ENCODE results near the gene FH. TPM values are rescaled to one million over a fixed set of nuclear protein-coding genes. Genes with fewer than 3 reads are reported as not detected.
A peak's percentile ranks its signal among the peaks of the same experiment; 100 is the strongest.

FH gene
- total RNA-seq, 3 donors from 2014 or later = 76.7 to 85.7 (median 78.3) TPM

- Mint-ChIP-seq H3K36me3 (ENCODE audit: insufficient read depth) (peaks cover 38% of the 10 kb centered on the region), H3K4me3 (no peak overlapping the region), H3K4me1 (ENCODE audit: low read depth) (no peaks in the 10 kb centered on the region), H3K9me3 (no peaks in the 10 kb centered on the region), H3K27me3 (ENCODE audit: low read depth) (no peaks in the 10 kb centered on the region)
- DNase-seq = no peak
- ATAC-seq = no peak
Measured at GRCh38 chr1:241495741-241496140, 23.8 kb downstream of the FH start.

GRCh38 chr1:241488739-241489138 is 30.8 kb downstream of the FH start:
- Mint-ChIP-seq H3K4me3 (no peak overlapping the region), H3K9me3 (no peaks in the 10 kb centered on the region), H3K27me3 (ENCODE audit: low read depth) (no peaks in the 10 kb centered on the region), H3K4me1 (ENCODE audit: low read depth) (peaks cover 2% of the 10 kb centered on the region), H3K36me3 (ENCODE audit: insufficient read depth) (peaks cover 2% of the 10 kb centered on the region)
- no peak for ATAC-seq
- no peak for DNase-seq

GRCh38 chr1:241485554-241485992 is 34.0 kb downstream of the FH start:
- H3K4me3 Mint-ChIP-seq = no peak overlapping the region
- peaks cover 1% of the 10 kb centered on the region for H3K27me3 Mint-ChIP-seq (ENCODE audit: low read depth)
- no peak for DNase-seq
- H3K36me3 Mint-ChIP-seq (ENCODE audit: insufficient read depth) = no peaks in the 10 kb centered on the region
- H3K9me3 Mint-ChIP-seq = no peaks in the 10 kb centered on the region
- H3K4me1 Mint-ChIP-seq (ENCODE audit: low read depth) = peaks cover 2% of the 10 kb centered on the region
- ATAC-seq = peak; percentile 23 to 25

- ATAC-seq (peak; percentile 53 to 59), DNase-seq (no peak)
- Mint-ChIP-seq H3K4me1 (ENCODE audit: low read depth) (peaks cover 2% of the 10 kb centered on the region), H3K9me3 (no peaks in the 10 kb centered on the region), H3K27me3 (ENCODE audit: low read depth) (peaks cover 1% of the 10 kb centered on the region), H3K36me3 (ENCODE audit: insufficient read depth) (no peaks in the 10 kb centered on the region), H3K4me3 (no peak overlapping the region)
Measured at GRCh38 chr1:241485145-241485544, 34.4 kb downstream of the FH start.

GRCh38 chr1:241482761-241483250 is 36.7 kb downstream of the FH start:
- no peak for DNase-seq
- Mint-ChIP-seq H3K4me1 (ENCODE audit: low read depth) (peaks cover 2% of the 10 kb centered on the region), H3K9me3 (no peaks in the 10 kb centered on the region), H3K27me3 (ENCODE audit: low read depth) (peaks cover 1% of the 10 kb centered on the region), H3K36me3 (ENCODE audit: insufficient read depth) (no peaks in the 10 kb centered on the region), H3K4me3 (no peak overlapping the region)
- peak in 1 of 2 donors; percentile 65 for ATAC-seq

GRCh38 chr1:241479294-241479693 is 40.3 kb downstream of the FH start:
- DNase-seq (no peak), ATAC-seq (no peak)
- Mint-ChIP-seq H3K36me3 (ENCODE audit: insufficient read depth) (no peaks in the 10 kb centered on the region), H3K9me3 (no peaks in the 10 kb centered on the region), H3K4me1 (ENCODE audit: low read depth) (no peaks in the 10 kb centered on the region), H3K4me3 (no peak overlapping the region), H3K27me3 (ENCODE audit: low read depth) (peaks cover 1% of the 10 kb centered on the region)

- Mint-ChIP-seq H3K9me3 (no peaks in the 10 kb centered on the region), H3K27me3 (ENCODE audit: low read depth) (no peaks in the 10 kb centered on the region), H3K4me1 (ENCODE audit: low read depth) (no peaks in the 10 kb centered on the region), H3K4me3 (no peak overlapping the region), H3K36me3 (ENCODE audit: insufficient read depth) (no peaks in the 10 kb centered on the region)
- ATAC-seq (peak; percentile 4 to 51), DNase-seq (no peak)
Measured at GRCh38 chr1:241475671-241476070, 43.9 kb downstream of the FH start.

GRCh38 chr1:241473026-241473425 is 46.5 kb downstream of the FH start:
- no peak for DNase-seq
- Mint-ChIP-seq H3K27me3 (ENCODE audit: low read depth) (no peaks in the 10 kb centered on the region), H3K4me3 (no peak overlapping the region), H3K9me3 (no peaks in the 10 kb centered on the region), H3K36me3 (ENCODE audit: insufficient read depth) (no peaks in the 10 kb centered on the region), H3K4me1 (ENCODE audit: low read depth) (no peaks in the 10 kb centered on the region)
- ATAC-seq = no peak

- no peaks in the 10 kb centered on the region for H3K9me3 Mint-ChIP-seq
- DNase-seq (no peak), ATAC-seq (no peak)
- H3K36me3 Mint-ChIP-seq (ENCODE audit: insufficient read depth) = no peaks in the 10 kb centered on the region
- no peaks in the 10 kb centered on the region for H3K4me1 Mint-ChIP-seq (ENCODE audit: low read depth)
- H3K4me3 Mint-ChIP-seq = no peak overlapping the region
- H3K27me3 Mint-ChIP-seq (ENCODE audit: low read depth) = no peaks in the 10 kb centered on the region
Measured at GRCh38 chr1:241470908-241471590, 48.5 kb downstream of the FH start.

- DNase-seq (no peak), ATAC-seq (no peak)
- Mint-ChIP-seq H3K9me3 (no peaks in the 10 kb centered on the region), H3K4me3 (no peak overlapping the region), H3K4me1 (ENCODE audit: low read depth) (no peaks in the 10 kb centered on the region), H3K36me3 (ENCODE audit: insufficient read depth) (no peaks in the 10 kb centered on the region), H3K27me3 (ENCODE audit: low read depth) (no peaks in the 10 kb centered on the region)
Measured at GRCh38 chr1:241470361-241470760, 49.2 kb downstream of the FH start.

GRCh38 chr1:241465673-241466072 is 53.9 kb downstream of the FH start:
- DNase-seq = no peak
- H3K36me3 Mint-ChIP-seq (ENCODE audit: insufficient read depth) = no peaks in the 10 kb centered on the region
- no peak overlapping the region for H3K4me3 Mint-ChIP-seq
- no peaks in the 10 kb centered on the region for H3K9me3 Mint-ChIP-seq
- no peaks in the 10 kb centered on the region for H3K4me1 Mint-ChIP-seq (ENCODE audit: low read depth)
- no peak for ATAC-seq
- H3K27me3 Mint-ChIP-seq (ENCODE audit: low read depth) = no peaks in the 10 kb centered on the region

- Mint-ChIP-seq H3K4me1 (ENCODE audit: low read depth) (no peaks in the 10 kb centered on the region), H3K9me3 (no peaks in the 10 kb centered on the region), H3K4me3 (no peak overlapping the region), H3K36me3 (ENCODE audit: insufficient read depth) (no peaks in the 10 kb centered on the region), H3K27me3 (ENCODE audit: low read depth) (peaks cover 2% of the 10 kb centered on the region)
- no peak for DNase-seq
- no peak for ATAC-seq
Measured at GRCh38 chr1:241464985-241465384, 54.6 kb downstream of the FH start.

GRCh38 chr1:241462391-241462790 is 57.2 kb downstream of the FH start:
- H3K36me3 Mint-ChIP-seq (ENCODE audit: insufficient read depth) = no peaks in the 10 kb centered on the region
- DNase-seq = no peak
- H3K4me1 Mint-ChIP-seq (ENCODE audit: low read depth) = no peaks in the 10 kb centered on the region
- ATAC-seq = no peak
- H3K27me3 Mint-ChIP-seq (ENCODE audit: low read depth) = peaks cover 2% of the 10 kb centered on the region
- H3K4me3 Mint-ChIP-seq = no peak overlapping the region
- H3K9me3 Mint-ChIP-seq = no peaks in the 10 kb centered on the region

GRCh38 chr1:241460098-241460873 is 59.3 kb downstream of the FH start:
- no peak overlapping the region for H3K4me3 Mint-ChIP-seq
- no peak for DNase-seq
- H3K36me3 Mint-ChIP-seq (ENCODE audit: insufficient read depth) = no peaks in the 10 kb centered on the region
- H3K27me3 Mint-ChIP-seq (ENCODE audit: low read depth) = peaks cover 2% of the 10 kb centered on the region
- H3K4me1 Mint-ChIP-seq (ENCODE audit: low read depth) = no peaks in the 10 kb centered on the region
- H3K9me3 Mint-ChIP-seq = no peaks in the 10 kb centered on the region
- no peak for ATAC-seq

Data from activated T-cell treated with anti-CD3 and anti-CD28 coated beads, Interleukin-2, amount 50 U/mL, for 4 hours (primary cell).